HG02938 (cell line): ENCODE data around the gene INPP4B.
"Not testable (repeated sequence)": the region's sequence is repeated elsewhere in the genome, so short reads cannot be mapped to it uniquely, and the experiment has no call there.

Source experiments
- ATAC-seq: cut with Tn5 transposase; IDR thresholded peaks from one replicate; pipeline ENCODE4 v1.9.1; 2021; ENCODE audit warnings: mild to moderate bottlenecking, moderate library complexity; ENCODE audit not compliant: unreplicated experiment

The INPP4B gene

DNA sequence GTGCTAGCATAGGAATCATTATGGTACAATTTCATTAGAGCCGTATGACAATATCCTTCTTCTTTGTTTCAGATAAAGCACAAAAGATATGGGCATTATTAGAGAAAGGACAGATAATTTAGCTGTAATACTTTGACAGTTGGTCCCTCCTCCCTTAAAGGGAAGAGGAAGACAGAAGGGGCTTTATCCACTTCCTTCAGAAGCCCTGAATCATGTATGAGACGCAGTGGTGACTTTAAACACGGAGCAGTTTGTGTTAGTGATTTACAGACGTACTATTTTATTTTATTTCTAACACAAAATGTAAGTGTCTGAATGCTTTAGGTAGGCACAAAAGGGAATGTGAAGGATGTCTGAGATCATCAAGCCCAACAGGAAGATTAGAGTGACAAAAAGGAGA is 742.1 kb downstream of the INPP4B start:
- ATAC-seq, result no peak

DNA sequence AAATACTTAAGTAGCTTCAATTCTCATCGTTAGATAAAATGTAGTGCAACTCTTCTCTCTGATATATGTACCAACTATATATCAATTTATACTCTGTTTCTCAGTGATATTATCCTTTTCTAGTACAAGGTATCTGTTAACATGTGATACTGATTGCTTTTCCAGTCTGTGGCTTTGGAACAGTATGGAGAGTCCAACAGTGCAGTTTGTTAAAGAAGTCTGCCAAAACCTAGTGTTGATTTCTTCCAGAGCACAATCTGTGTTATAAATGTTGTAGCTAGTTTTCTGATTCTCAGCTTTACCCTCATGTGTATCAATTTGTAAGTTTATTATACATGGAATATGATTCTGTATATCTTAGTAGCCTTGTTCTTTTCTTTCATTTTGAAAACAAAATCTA is 744.7 kb downstream of the INPP4B start:
- no peak for ATAC-seq

GRCh38 chr4:142100941-142101340 is 745.2 kb downstream of the INPP4B start:
- no peak for ATAC-seq

DNA sequence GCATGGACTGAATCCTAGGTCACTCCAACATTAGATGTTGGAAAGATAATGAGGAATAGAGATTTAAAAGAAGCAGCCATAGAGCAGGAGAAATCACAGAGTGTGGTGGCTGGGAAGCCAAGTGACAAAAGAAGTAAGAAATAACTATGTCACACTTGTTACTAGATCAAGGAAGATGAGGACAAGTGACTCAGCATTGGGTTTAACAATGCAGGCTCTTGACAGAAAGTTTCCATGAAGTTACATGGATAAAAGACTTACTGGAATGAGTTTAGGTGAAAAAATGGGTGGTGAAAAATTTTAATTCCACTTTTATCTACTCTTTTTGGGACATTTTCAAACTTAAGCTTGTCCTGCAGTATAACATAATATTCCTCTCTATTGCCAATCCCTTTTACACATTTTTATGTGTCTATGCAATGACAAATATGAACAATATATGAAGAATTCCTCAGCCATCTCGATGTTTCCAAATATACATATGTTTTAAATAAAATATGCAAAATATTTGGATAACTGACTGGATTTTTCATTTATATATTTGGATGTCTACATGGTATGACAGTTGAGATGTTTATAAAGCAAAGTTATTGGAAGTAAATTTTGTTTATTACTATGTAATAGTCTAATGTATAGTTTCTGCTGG is 747.1 kb downstream of the INPP4B start:
- no peak for ATAC-seq

DNA sequence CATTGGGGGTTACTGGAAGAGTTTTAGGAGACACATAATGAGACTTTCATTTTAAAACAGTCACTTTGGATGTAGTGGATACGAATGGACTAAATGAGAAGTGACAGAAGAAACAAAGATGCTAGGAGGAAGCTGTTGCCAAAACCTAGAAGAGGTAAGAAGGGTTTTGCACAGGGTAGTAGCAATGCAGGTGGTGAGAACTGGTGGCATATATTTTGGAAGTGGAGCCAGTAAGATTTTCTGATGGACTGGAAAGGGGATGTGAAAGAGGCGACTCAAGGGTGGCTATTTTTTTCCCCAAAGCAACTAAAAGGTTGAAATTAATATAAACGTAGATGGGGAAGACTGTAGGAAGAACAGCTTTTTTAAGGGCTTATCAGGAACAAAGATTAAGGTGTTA is 747.7 kb downstream of the INPP4B start:
- ATAC-seq, result no peak

DNA sequence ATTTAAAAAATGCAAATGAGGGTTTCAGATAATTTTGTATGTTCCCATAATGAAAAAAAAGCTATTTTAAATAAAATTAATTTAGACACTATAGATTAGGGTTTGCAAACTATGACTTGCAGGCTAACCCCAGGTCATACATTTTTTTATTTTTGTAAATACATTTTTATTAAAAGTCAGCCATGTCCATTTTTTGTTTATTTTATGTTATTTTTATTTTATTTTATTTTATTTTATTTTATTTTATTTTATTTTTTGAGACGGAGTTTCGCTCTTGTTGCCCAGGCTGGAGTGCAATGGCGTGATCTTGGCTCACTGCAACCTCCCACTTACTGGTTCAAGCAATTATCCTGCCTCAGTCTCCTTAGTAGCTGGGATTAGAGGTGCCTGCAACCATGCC is 749.1 kb downstream of the INPP4B start:
- no peak for ATAC-seq

GRCh38 chr4:142095886-142096605 is 750.1 kb downstream of the INPP4B start:
- ATAC-seq, result no peak

DNA sequence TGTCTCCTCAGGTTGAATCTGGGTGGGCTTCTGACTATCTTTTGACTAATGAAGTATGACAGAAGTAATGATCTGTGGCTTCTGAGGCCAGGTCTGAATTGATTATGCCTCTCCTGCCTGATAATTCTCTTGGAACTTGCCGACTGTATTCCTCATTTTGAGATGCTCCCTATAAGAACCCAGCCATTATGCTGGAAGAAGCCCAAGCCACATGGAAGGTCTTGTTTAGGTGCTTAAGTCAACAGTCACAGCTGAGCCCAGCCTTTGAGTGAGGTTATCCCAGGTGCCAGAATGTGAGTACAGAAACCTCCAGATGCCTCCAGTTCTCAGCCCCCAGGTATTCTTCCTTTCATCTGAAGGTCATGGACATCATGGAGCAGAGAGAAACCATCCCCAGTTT is 753.2 kb downstream of the INPP4B start:
- no peak for ATAC-seq

- no peak for ATAC-seq
Observed at GRCh38 chr4:142091691-142092182, 754.4 kb downstream of the INPP4B start.

GRCh38 chr4:142091085-142091513 is 755.0 kb downstream of the INPP4B start:
- ATAC-seq, result no peak

- no peak for ATAC-seq
Observed at GRCh38 chr4:142088906-142089305, 757.2 kb downstream of the INPP4B start.

- ATAC-seq, result no peak
Observed at GRCh38 chr4:142085513-142086292, 760.4 kb downstream of the INPP4B start.

GRCh38 chr4:142083264-142083663 is 762.8 kb downstream of the INPP4B start:
- ATAC-seq, result no peak

- no peak for ATAC-seq
Observed at GRCh38 chr4:142081025-142081424, 765.1 kb downstream of the INPP4B start.

GRCh38 chr4:142079959-142080358 is 766.1 kb downstream of the INPP4B start:
- ATAC-seq, result no peak

DNA sequence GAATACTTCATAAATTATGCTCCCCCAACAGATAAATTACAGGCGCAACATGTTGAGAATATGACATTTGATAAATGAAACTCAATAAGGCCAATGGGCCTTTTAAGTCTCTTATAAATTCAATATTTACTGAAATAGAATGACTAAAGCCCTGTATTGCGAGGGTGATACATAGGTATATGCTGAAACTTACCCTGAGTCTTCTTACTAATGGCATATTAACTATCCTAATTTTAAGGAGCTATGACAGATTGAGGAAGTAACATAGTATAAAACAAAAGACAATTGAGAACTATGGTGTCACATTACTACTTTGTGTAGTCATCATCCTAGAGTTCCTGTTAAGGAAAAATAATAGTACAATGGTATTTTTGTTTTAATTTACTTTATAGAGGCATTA is 769.1 kb downstream of the INPP4B start:
- ATAC-seq, result no peak

GRCh38 chr4:142068304-142068703 is 777.8 kb downstream of the INPP4B start:
- ATAC-seq, result not testable (repeated sequence)

DNA sequence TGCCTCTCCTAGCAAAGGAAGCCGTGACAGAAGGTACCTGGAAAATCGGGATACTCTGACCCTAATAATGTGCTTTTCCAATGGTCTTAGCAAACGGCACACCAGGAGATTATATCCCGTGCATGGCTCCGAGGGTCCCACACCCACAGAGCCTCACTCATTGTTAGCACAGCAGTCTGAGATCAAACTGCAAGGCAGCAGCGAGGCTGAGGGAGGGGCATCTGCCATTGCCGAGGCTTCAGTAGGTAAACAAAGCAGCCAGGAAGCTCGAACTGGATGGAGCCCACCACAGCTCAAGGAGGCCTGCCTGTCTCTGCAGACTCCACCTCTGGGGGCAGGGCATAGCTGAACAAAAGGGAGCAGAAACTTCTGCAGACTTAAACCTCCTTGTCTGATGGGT is 779.5 kb downstream of the INPP4B start:
- not testable (repeated sequence) for ATAC-seq

DNA sequence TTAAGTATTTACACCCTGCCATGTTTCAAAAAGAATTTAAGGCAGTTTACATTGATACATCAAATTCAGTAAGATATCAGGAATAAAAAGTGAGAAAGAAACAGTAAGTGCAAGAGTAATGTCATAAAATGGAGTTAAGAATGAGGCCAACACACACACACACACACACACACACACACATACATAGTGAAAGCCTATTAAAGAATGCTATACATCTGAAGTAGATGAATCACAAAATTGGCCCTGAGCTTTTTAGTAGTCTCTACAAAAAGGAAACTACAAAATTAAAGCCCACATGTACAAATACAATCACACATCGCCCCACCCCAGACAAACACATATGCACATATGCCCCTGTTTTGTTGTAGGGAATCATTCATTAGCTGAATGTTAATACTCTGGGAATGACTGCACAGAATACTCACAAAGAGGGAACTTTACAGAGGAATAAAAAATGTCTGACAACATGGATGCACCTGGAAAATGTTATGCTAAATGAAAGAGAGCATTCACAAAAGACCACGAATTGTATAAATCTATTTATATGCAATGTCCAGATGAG is 780.9 kb downstream of the INPP4B start:
- ATAC-seq, result no peak

- no peak for ATAC-seq
Observed at GRCh38 chr4:142064181-142064580, 781.9 kb downstream of the INPP4B start.

- ATAC-seq, result no peak
Observed at GRCh38 chr4:142045996-142046395, 800.1 kb downstream of the INPP4B start.
